IMR-90 (cell line): ENCODE data around the gene FXYD4. TPM values are rescaled to one million over a fixed set of nuclear protein-coding genes. Genes with fewer than 3 reads are reported as not detected.

Source experiments
- ATAC-seq: fragments of 200-7000 bp; cut with Tn5 transposase; 2 replicates; pipeline ENCODE4 v1.9.1; 2020; ENCODE audit warnings: low read depth, mild to moderate bottlenecking, moderate library complexity
- BruUV-seq: library from RNA; stranded (reverse); fragments of 400-500 nt; replicated peaks from 2 replicates; lab custom pipeline; 2021; lab: Mats Ljungman, UMichigan
- CTCF ChIA-PET: fragments of 300-600 bp; formaldehyde crosslinking; extraction: SDS; loops from one replicate; lab custom pipeline; 2021; ENCODE audit warnings: antibody characterized with exemption; lab: Yijun Ruan, JAX
- POLR2A ChIA-PET: fragments of 300-600 bp; sonication (Branson Sonifier 250); formaldehyde crosslinking; loops from one replicate; lab custom pipeline; 2022; ENCODE audit warnings: antibody characterized with exemption; ENCODE audit not compliant: unreplicated experiment; lab: Charles Lee
- DNase-seq: peaks from one replicate; pipeline ENCODE4 v3.0.0; 2013
- H2AFZ ChIP-seq: replicated peaks from 2 replicates; pipeline ENCODE3; 2013; ENCODE audit warnings: low read length, mild to moderate bottlenecking; ENCODE audit not compliant: poor library complexity
- H2AK5ac ChIP-seq: 2 replicates; pipeline ENCODE4 v1.6.1; 2013; ENCODE audit warnings: low read depth, low read length, inconsistent platforms
- H2AK9ac ChIP-seq: replicated peaks from 2 replicates; pipeline ENCODE3; 2013; ENCODE audit warnings: mild to moderate bottlenecking, low read depth, low read length, moderate library complexity; ENCODE audit not compliant: poor library complexity
- H2BK120ac ChIP-seq: 2 replicates; pipeline ENCODE4 v1.6.1; 2013; ENCODE audit warnings: low read depth, low read length, inconsistent platforms
- H2BK15ac ChIP-seq: 3 replicates; pipeline ENCODE4 v1.6.1; 2013; ENCODE audit warnings: low read depth, low read length, inconsistent platforms
- H2BK20ac ChIP-seq: 2 replicates; pipeline ENCODE4 v1.6.1; 2013; ENCODE audit warnings: low read depth, mild to moderate bottlenecking, inconsistent platforms, low read length, moderate library complexity
- H2BK5ac ChIP-seq: 2 replicates; pipeline ENCODE4 v1.6.1; 2013; ENCODE audit warnings: mild to moderate bottlenecking, low read depth, low read length, inconsistent platforms; ENCODE audit not compliant: poor library complexity, severe bottlenecking
- H3K14ac ChIP-seq: replicated peaks from 2 replicates; pipeline ENCODE4 v1.6.1; 2013; ENCODE audit warnings: low read depth, low read length, inconsistent platforms
- H3K18ac ChIP-seq: 2 replicates; pipeline ENCODE4 v1.6.1; 2013; ENCODE audit warnings: low read depth, low read length, control low read depth
- H3K23ac ChIP-seq: 2 replicates; pipeline ENCODE4 v1.6.1; 2013; ENCODE audit warnings: low read depth, low read length, inconsistent platforms
- H3K27ac ChIP-seq: 2 replicates; pipeline ENCODE4 v1.5.1; 2013; ENCODE audit warnings: mild to moderate bottlenecking, control low read depth, low read length; ENCODE audit not compliant: insufficient read depth
- H3K27me3 ChIP-seq: 2 replicates; pipeline ENCODE4 v1.6.1; 2013; ENCODE audit warnings: low read length; ENCODE audit not compliant: control insufficient read depth, insufficient read depth
- H3K36me3 ChIP-seq: 2 replicates; pipeline ENCODE4 v1.6.1; 2013; ENCODE audit warnings: low read length, mixed read lengths; ENCODE audit not compliant: control insufficient read depth, insufficient read depth
- H3K4ac ChIP-seq: 2 replicates; pipeline ENCODE4 v1.6.1; 2013; ENCODE audit warnings: low read depth, low read length, inconsistent platforms
- H3K4me1 ChIP-seq: 2 replicates; pipeline ENCODE4 v1.6.1; 2013; ENCODE audit warnings: low read length, mixed read lengths; ENCODE audit not compliant: control insufficient read depth, insufficient read depth
- H3K4me2 ChIP-seq: 2 replicates; pipeline ENCODE4 v1.6.1; 2013; ENCODE audit warnings: low read depth, mild to moderate bottlenecking, control low read depth, low read length, moderate library complexity
- H3K4me3 ChIP-seq: 2 replicates; pipeline ENCODE4 v1.5.1; 2013; ENCODE audit warnings: low read depth, mild to moderate bottlenecking, control low read depth, low read length, moderate library complexity; ENCODE audit not compliant: insufficient read depth
- H3K56ac ChIP-seq: 2 replicates; pipeline ENCODE4 v1.6.1; 2013; ENCODE audit warnings: low read length, inconsistent platforms; ENCODE audit not compliant: insufficient read depth; ENCODE audit errors: extremely low read depth
- H3K79me1 ChIP-seq, 2 experiments: 2 replicates each; pipeline ENCODE4 v1.6.1; 2013; ENCODE audit warnings: low read length in 2 of 2, inconsistent platforms in 1 of 2, low read depth in 1 of 2
- H3K9ac ChIP-seq: 2 replicates; pipeline ENCODE4 v1.6.1; 2013; ENCODE audit warnings: low read depth, low read length, control low read depth
- H3K9me1 ChIP-seq: 2 replicates; pipeline ENCODE4 v1.6.1; 2013; ENCODE audit warnings: low read length, inconsistent platforms; ENCODE audit not compliant: insufficient read depth
- H3K9me3 ChIP-seq: 2 replicates; pipeline ENCODE4 v1.6.1; 2013; ENCODE audit warnings: low read length; ENCODE audit not compliant: control insufficient read depth, insufficient read depth
- H4K20me1 ChIP-seq: 2 replicates; pipeline ENCODE4 v1.6.1; 2013; ENCODE audit warnings: low read length, inconsistent platforms; ENCODE audit not compliant: insufficient read depth
- H4K5ac ChIP-seq: 2 replicates; pipeline ENCODE4 v1.6.1; 2013; ENCODE audit warnings: mild to moderate bottlenecking, low read depth, low read length, control low read depth
- H4K8ac ChIP-seq, 2 experiments: 2 replicates each; pipeline ENCODE4 v1.6.1; 2013; ENCODE audit warnings: low read depth in 2 of 2, low read length in 2 of 2, control low read depth in 1 of 2, inconsistent platforms in 1 of 2
- H4K91ac ChIP-seq: 2 replicates; pipeline ENCODE4 v1.6.1; 2013; ENCODE audit warnings: low read depth, low read length, inconsistent platforms; ENCODE audit not compliant: insufficient read depth
- CHD1 ChIP-seq: IDR thresholded peaks from 2 replicates; pipeline ENCODE4 v1.6.1; 2012; ENCODE audit warnings: low read depth, low read length, improper control_type of control experiment
- MAFK ChIP-seq: IDR thresholded peaks from 2 replicates; pipeline ENCODE4 v1.6.1; 2012; ENCODE audit warnings: low read depth, low read length, improper control_type of control experiment
- WGBS, 2 experiments: methylation state at CpG; one replicate each; pipeline versions ENCODE4 v1.1.5 to v1.1.7; 2013; ENCODE audit warnings: missing lambda C conversion rate in 2 of 2; ENCODE audit not compliant: insufficient read length in 1 of 2; ENCODE audit errors: extremely low coverage in 2 of 2; 5-methylcytosine and 5-hydroxymethylcytosine counted together
- dilution Hi-C: fragments of 300-500 bp; cut with HindIII; formaldehyde crosslinking; loops from one replicate; pipeline ENCODE4 v1.14.3; 2018; ENCODE audit warnings: low sequenced_read_pairs; ENCODE audit not compliant: unreplicated experiment
- in situ Hi-C: fragments of 300-500 bp; cut with MboI; formaldehyde crosslinking; loops from 3 replicates; pipeline ENCODE4 v1.14.3; 2019; ENCODE audit warnings: low sequenced_read_pairs, inconsistent platforms, mixed read lengths
- intact Hi-C: fragments of 100-400 bp; cut with micrococcal nuclease; formaldehyde crosslinking; loops from 2 replicates; pipeline ENCODE4 v1.10.0; 2022
- polyA plus RNA-seq, 3 experiments: library from polyadenylated mRNA; depleted of rRNA; stranded (reverse); fragments of >200 nt; gene quantifications; 2 replicates each; pipeline ENCODE4 v1.2.3, GENCODE V29; 2012; ENCODE audit warnings: low replicate concordance in 1 of 3
- total RNA-seq: library from RNA; depleted of rRNA; stranded (reverse); fragments of >200 nt; gene quantifications from 2 replicates; pipeline ENCODE4 v1.2.3, GENCODE V29; 2012
- TF ChIP-seq, protein P1 (sequence below): conservative IDR thresholded peaks from 2 replicates; pipeline ENCODE4 v1.5.1; 2012; ENCODE audit warnings: mild to moderate bottlenecking, low read depth, low read length, improper control_type of control experiment
- TF ChIP-seq, protein P2 (sequence below): fragments of 150-350 bp; IDR thresholded peaks from 2 replicates; pipeline ENCODE4 v1.6.1; 2016; ENCODE audit warnings: low read depth, mild to moderate bottlenecking, low read length, moderate library complexity, borderline replicate concordance

The FXYD4 gene
- total and polyA plus RNA-seq, 2 of the 4 experiments (the other 2 are of a cell fraction): not detected

- no peak for TF ChIP-seq CHD1
These were observed 12.0 kb downstream of the FXYD4 start (continued) for GRCh38 chr10:43383204-43383971.

DNA sequence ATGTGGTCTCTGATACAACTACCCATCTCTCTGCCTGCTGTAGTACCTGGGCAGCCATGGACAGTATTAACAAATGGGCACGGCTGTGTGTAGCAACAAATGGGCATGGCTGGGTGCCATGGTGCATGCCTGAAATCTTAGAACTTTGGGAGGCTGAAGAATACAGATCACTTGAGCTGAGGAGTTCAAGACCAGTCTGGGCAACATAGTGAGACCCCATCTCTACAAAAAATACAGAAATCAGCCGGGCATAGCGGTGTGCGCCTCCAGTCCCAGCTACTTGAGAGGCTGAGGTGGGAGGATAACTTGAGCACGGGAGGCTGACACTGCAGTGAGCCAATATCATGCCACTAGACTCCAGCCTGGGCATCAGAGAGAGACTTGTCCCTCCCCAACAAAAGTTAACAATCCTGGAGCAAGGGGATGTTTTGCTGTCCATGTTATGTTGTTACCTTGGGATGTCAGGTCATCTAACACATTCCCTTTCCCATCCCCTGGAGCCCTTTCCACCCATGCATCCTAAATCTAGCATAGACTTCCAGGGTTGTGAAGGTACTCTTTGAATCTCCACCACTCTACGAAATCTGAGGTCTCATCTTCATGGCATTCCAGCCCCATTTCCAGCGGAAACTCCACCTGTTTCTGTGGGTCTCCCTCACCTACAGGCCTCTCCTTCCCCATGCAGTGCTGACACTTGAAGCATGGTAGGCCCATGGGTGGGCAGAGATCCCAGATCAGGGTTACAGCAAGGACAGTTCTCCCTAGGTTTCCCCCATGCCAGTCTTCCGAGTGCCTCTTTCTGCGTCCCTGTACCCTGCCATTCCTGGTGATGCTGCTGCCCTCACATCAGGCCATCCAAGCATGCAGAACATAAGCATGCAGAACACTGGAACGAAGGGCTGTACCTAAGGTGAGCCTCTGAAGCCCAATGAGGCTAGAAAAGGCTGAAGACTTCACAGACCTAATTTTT is 13.1 kb downstream of the FXYD4 start:
- Histone ChIP-seq H2BK5ac (no peak overlapping the region), H3K9me1 (peaks cover 3% of the 10 kb centered on the region), H4K20me1 (peaks cover 38% of the 10 kb centered on the region), H3K23ac (no peak overlapping the region), H3K79me1 (peaks cover 20 to 23% of the 10 kb centered on the region in 2 experiments), H4K8ac (no peak overlapping the region), H3K36me3 (peaks cover 30% of the 10 kb centered on the region), H4K5ac (no peak overlapping the region), H3K56ac (no peak overlapping the region), H2AK5ac (no peak overlapping the region), H2BK20ac (no peak overlapping the region), H2BK120ac (no peak overlapping the region), H3K14ac (no peak overlapping the region), H3K9me3 (no peaks in the 10 kb centered on the region), H2BK15ac (no peak overlapping the region), H3K4ac (no peak overlapping the region), H3K27ac (no peak overlapping the region), H3K4me1 (no peaks in the 10 kb centered on the region), H2AFZ (no peak overlapping the region), H3K27me3 (no peaks in the 10 kb centered on the region), H3K9ac (no peak overlapping the region), H2AK9ac (no peak overlapping the region), H3K4me3 (no peak overlapping the region), H3K18ac (no peak overlapping the region), H4K91ac (no peak overlapping the region), H3K4me2 (no peak overlapping the region)
- ChIA-PET CTCF (no interaction called here), POLR2A (interaction anchor here (0.6 kb wide), 1 partner anchor 25 kb away, joined by 3 read pairs; no protein-coding TSS in a partner anchor)
- BruUV-seq: no TSS peak
- no peak for TF ChIP-seq CHD1
- no peak for TF ChIP-seq MAFK
- TF ChIP-seq, protein P1, sequence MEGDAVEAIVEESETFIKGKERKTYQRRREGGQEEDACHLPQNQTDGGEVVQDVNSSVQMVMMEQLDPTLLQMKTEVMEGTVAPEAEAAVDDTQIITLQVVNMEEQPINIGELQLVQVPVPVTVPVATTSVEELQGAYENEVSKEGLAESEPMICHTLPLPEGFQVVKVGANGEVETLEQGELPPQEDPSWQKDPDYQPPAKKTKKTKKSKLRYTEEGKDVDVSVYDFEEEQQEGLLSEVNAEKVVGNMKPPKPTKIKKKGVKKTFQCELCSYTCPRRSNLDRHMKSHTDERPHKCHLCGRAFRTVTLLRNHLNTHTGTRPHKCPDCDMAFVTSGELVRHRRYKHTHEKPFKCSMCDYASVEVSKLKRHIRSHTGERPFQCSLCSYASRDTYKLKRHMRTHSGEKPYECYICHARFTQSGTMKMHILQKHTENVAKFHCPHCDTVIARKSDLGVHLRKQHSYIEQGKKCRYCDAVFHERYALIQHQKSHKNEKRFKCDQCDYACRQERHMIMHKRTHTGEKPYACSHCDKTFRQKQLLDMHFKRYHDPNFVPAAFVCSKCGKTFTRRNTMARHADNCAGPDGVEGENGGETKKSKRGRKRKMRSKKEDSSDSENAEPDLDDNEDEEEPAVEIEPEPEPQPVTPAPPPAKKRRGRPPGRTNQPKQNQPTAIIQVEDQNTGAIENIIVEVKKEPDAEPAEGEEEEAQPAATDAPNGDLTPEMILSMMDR: no peak
- TF ChIP-seq, protein P2, sequence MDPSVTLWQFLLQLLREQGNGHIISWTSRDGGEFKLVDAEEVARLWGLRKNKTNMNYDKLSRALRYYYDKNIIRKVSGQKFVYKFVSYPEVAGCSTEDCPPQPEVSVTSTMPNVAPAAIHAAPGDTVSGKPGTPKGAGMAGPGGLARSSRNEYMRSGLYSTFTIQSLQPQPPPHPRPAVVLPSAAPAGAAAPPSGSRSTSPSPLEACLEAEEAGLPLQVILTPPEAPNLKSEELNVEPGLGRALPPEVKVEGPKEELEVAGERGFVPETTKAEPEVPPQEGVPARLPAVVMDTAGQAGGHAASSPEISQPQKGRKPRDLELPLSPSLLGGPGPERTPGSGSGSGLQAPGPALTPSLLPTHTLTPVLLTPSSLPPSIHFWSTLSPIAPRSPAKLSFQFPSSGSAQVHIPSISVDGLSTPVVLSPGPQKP: no peak
- dilution Hi-C loops (no loop called here), intact Hi-C loops (no loop called here), in situ Hi-C loops (no loop called here)
- DNase-seq (no peak), ATAC-seq (no peak; the same call in none of the 2 replicates)
- WGBS, 2 experiments: 100% methylated on average over 1 of the region's 10 CpGs; no CpG with 5 or more reads in 1 of the 2 experiments
